ENCODE data around the gene TOR2A.

The TOR2A gene

GRCh38 chr9:127741831-127742434, 6.8 kb upstream of the TOR2A start:
- DNase-seq, result no peak

DNA sequence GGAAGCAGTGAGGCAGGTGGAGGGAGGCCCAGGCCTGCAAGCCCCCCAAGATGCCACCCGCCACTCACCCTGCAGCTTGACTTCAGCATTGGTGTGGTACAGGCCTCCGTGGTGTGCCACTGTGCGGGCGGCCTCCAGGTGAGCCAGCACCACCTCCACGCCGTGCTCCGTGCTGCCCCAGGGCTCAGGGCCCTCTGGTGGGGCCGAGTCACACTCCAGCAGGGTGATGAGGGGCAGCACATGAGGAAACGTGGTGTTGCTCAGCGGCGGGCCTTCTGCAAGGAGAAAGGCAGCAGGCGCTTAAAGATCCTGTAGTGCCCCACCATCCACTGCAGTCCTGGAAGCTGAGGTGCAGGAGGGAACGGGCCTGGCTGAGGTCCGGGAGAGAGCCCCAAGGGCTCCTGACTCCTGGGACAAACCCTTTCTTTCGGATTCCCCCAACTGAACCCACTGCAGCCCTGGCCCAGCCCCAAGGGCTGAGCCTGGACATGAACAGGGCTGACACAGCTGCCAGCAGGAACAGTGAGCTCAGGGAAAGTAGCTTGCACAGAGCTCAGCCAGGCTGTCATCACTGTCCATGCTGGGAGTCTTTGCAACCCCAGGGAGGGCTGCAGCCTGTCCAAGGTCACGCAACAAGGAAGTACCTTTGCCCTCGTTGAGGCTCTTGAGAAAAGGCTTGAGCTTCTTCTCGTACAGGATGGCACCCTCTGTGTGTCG, 4.7 kb upstream of the TOR2A start:
- DNase-seq, result no peak

DNA sequence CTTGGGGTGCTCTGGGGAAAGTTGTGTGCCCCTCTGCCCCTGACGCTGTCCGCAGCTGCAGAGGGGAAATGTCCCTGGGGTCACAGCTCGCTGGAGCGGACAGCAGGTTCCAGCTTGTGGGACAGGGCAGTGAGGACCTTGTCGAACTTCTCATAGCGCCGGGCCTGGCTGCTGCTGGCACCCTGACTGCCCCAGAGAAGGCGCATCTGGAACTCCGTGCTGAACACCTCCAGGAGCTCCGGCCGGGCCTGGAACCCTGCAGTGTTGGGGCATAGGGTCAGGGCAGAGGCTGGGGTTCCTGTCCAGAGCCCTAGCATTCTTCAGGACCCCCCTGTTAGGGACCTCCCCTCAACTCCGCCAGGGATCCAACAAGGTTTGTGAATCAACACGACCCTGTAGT, 3.6 kb upstream of the TOR2A start:
- no peak for DNase-seq

DNA sequence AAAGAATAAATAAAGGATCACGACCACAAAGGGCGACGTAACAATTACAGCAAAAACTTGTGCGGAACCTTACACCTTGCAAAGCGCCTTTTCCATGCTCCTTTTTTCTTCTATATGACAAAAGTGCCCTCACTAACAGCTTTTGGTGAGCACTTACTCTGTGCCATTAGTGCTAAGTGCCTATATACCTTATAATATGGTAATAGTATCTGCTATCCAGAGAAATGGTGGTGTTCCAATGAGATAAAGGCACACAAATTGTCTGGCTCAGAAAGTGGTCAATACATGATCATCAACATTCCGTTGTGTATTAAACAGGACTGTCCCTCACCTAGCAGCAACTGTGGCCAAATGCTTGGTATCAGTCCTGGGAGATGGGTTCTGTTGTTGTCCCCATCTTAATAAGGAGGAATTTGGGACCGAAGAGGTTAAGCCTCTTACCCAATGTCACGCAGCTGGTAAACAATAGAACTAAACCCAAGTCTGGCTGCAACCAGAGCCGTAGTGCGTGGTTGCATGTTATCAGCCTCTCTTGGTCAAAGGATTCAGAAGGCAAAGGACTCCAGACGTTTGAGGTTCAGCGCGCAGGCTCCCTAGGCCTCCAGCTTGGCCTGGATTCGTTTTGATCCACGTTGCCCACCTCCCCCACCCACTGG, 564 bp upstream of the TOR2A start:
- DNase-seq, result no peak

GRCh38 chr9:127734247-127734746, 797 bp downstream of the TOR2A start:
- DNase-seq, result no peak

GRCh38 chr9:127733614-127734013, 1.5 kb downstream of the TOR2A start:
- no peak for DNase-seq

- DNase-seq, result no peak
These were observed 2.6 kb downstream of the TOR2A start for GRCh38 chr9:127732444-127732843.

DNA sequence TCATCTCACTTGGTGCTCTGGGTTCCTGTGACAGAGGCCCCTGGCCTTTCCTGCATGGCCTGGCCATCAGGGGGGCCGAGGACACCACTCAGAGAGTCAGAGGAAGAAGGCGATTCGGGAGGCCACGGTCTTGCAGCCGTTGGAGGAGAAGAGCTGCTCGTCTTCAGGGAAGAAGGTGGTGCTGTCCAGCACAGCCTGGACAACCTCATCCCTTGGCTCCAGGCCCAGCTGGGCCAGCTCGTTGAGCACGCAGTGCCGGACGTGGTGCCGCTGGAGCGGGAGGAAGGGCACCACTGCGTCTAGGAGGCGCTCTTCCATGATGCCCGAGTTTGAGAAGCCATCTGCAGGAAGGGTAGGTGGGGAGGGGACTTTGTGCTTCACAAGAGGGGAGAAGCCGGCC, 3.2 kb downstream of the TOR2A start:
- DNase-seq, result no peak

DNA sequence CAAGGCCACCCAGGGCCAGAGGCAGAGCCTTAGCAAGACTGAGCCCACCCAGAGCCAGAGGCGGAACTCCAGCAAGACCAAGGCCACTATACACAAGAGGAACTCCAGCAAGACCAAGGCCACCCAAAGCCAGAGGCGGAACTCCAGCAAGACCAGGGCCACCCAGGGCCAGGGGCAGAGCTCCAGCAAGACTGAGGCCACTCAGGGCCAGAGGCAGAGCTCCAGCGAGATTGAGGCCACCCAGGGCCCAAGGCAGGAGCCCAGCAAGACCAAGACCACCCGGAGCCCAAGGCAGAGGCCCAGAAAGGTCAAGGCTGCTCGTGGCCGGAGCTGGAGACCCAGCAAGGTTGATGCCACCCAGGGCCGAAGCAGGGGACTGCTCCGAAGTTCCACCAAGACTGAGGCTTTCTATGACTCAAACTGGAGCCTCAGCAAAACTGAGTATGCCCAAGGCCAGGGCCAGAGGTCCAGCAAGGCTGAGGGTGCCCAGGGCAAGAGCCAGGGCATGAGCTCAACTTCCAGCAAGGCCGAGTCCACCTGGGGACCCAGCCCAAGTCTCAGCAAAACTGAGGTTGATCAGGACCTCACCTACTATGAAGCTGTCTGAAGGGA, 4.2 kb downstream of the TOR2A start:
- no peak for DNase-seq

- DNase-seq, result no peak
These were observed 4.8 kb downstream of the TOR2A start for GRCh38 chr9:127730262-127730661.

DNA sequence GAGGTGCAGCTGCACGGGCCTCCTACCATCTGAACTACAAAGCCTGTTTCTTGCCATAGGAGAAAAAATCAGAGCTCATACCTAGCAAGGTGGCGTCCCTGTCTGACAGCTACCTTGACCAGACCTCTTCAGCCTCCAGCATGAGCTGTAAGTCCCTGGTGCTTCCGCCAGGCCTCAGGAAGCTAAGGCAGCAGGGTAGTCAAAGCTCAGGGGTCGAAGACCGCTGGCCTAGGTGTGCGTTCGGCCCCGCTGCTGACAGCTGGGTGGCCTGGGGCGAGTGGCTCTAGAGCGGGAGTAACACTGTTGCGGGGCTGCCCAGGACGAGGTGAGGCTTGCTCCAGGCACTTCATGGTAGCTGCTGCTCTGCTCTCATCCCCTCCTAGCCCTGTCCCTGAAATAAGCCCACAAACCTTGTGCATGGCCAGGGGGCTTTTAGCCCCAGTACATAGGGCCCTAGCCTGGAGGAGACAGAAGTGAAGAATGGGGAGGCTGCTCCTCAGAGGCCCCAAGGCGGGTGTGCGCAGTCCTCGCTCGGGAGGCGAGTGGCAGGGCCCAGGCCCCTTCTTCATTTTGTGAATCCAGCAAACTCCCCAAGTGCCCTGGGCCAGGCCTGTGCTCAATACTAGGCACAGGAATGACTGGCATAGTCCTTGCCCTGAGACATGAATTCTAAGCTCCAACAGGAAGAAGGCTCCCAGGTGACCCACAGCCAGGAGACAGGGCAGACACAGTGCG, 5.4 kb downstream of the TOR2A start:
- no peak for DNase-seq

- DNase-seq, result no peak
These were observed 6.3 kb downstream of the TOR2A start for GRCh38 chr9:127728808-127729207.

GRCh38 chr9:127726871-127727270, 8.2 kb downstream of the TOR2A start:
- DNase-seq, result no peak

DNA sequence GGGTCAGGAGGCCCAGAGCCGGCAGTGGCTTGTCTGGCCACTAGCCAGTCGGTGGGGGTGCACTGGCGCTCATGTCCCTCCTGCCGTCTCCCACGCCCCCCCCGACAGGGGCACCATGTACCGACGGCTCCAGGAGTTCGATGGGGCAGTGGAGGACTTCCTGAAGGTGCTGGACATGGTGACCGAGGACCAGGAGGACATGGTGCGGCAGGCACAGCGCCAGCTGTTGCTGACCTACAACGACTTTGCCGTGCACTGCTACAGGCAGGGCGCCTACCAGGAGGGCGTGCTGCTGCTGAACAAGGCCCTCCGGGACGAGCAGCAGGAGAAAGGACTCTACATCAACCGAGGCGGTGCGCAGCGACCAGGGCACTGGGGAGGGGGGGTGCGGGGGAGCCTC, 11.1 kb downstream of the TOR2A start:
- DNase-seq, result no peak

DNA sequence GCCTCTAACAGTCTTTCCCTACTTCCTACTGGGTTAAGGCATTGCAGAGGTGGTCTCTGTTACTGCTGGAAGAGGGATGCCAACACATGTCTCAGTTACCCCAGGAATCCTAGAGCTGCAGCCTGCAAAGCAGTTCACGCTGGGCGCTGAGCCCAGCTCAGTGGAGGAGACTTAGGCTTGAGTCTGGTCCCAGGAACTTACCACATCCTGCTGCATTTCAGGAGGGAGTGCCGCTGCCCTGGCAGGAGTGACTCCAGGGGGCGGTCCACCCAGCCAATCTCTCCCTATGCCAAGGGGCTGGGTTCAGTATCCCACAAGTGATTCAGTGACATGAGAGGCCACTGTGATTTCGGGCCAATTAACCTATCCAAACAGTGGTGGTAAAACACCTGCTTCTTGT, 11.7 kb downstream of the TOR2A start:
- no peak for DNase-seq

DNA sequence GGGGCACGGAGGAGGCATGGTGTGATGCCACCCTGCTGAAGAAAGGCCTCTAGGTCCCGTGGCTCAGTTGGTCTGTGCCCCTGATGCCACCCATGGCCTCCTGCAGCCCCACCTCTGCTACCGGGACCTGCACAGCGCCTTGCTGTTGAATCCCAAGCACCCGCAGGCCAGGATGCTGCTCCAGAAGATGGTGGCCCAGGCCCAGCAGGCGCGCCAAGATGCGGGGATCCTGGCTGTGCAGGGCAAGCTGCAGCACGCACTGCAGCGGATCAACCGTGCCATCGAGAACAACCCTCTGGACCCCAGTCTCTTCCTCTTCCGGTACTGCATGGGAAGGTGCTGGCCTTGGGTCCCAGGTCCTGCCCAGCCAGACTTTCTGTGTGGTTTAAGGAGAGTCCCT, 12.1 kb downstream of the TOR2A start:
- DNase-seq, result no peak

DNA sequence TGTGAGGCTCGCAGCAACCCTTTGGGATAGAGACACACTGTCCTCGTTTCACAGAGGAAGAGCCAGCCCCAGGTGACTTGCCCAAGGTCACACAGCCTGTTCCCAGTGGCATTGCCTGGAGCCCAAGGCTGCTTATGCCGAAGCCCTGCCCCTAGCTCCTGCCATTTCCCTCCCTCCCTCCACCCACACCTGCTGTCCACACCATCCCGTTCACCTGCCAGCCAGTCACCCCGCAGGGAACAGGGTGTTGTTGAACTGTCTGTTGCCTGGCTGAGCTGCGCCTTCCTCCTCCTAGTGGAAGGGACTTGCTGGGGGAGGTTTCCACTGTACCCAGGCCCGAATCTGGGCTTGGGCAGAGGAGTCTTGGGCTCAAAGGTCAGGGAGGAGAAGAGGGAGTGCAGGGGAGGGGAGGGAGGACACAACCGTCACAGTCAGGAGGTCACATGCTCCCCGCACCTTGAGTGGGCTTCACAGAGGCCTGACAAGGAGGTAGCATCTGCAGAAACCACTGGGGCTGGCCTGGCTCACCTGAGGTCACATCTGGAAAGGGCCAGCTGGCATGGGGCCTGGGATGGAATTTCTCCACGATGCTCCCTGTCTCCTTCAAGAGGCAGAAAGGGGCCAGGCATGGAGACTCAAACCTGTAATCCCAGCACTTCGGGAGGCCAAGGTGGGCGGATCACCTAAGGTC, 12.9 kb downstream of the TOR2A start:
- DNase-seq, result no peak

DNA sequence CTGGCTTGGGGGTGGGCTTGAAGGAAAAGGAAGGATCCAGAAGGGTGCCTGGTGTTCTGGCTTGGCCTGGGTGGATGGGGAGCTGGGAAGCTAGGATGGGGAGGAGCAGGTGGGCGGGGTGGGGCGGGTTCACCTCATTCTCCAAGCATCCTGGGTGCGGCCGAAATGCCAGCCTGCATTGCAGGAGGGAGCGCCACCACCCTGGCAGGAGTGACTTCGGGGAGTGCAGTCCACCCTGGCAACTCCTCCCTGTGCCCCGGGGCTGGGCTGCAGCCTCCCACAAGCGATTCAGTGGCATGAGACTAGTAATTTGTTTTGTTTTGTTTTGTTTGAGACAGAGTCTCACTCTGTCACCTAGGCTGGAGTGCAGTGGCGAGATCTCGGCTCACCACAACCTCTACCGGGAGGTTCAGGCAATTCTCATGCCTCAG, 13.7 kb downstream of the TOR2A start:
- DNase-seq, result no peak

- DNase-seq, result no peak
These were observed 14.2 kb downstream of the TOR2A start for GRCh38 chr9:127720865-127721227.

DNA sequence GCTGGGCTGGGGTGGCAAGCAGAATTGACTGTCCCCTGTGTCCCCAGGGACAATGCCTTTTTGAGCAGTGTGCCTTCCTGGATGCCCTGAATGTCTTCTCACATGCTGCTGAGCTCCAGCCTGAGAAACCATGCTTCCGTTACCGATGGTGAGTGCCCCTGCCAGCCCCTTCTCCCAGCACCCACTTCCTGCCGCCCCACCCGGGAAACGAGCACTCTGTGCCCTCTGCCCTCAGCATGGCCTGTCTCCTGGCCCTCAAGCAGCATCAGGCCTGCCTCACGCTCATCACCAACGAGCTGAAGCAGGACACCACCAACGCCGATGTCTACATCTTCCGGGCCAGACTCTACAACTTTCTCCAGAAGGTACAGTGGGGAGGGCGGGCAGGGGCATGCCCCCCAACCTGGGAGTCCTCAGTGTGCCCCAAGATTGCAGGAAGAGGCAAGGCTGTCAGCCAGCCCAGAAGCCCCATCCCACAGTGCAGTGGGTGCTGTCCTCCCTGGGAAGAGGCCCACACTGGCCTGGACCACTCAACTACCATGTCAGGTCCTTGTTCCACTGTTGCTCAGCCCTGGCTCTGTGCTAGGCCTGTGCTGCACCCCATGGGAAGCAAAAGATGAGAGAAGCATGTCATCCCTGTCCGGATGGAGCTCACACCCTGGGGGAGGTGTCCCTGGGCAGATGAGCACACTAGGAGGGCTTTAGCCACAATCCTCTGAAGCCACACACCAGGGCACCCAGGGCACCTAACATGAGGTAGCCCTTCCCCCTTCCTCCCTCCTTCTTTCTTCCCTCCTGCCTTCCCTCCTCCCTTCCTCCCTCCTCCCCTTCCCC, 14.8 kb downstream of the TOR2A start:
- no peak for DNase-seq

DNA sequence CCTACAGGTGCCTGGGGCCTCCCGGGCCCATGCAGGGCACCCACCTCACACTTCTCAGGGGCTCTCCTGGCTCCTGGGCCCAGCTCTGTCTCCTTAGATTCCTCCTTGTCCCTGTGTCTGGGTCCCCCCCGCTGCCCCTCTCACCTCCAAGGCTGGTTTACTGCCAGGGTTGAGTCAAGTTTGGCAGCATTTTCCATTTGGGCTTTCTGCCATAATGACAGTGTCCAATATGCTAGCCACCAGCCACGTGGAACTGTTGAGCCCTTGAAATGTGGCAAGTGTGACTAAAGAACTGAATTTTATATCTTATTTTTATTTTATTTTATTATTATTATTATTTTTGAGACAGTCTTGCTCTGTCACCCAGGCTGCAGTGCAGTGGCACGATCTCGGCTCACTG, 17.3 kb downstream of the TOR2A start:
- no peak for DNase-seq

DNA sequence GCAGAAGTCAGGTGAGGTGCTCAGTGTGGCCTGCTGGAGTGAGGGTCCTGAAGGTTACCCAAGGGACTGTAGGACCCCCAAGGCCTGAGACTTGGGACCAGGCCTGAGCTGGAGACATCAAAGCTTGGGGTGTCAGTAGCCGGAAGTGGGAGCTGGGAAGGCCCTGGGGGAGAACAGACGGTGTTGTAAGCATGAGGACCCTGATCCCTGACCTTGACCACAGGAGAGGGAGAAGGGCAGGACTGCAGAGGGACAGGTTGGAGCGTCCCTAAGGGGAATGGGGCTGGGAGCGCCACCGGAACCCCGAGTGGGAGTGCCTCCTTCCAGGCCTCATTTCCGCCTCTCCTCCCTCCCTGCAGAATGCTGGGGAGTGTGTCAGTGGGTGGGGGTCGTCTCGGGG, 18.7 kb downstream of the TOR2A start:
- no peak for DNase-seq
